Effector memory CD4-positive, alpha-beta T cell (primary cell): ENCODE results near the gene PAX4.

Experiments used
- DNase-seq, 3 donors: peaks; one replicate each; pipeline ENCODE4 v3.0.0-alpha.2; 2020
- H3K27ac ChIP-seq: 2 replicates; pipeline ENCODE4 v1.7.0; 2013; ENCODE audit warnings: mild to moderate bottlenecking, low read length, moderate library complexity; ENCODE audit not compliant: insufficient read depth, poor library complexity, severe bottlenecking
- H3K27me3 ChIP-seq: replicated peaks from 2 replicates; pipeline ENCODE4 v1.7.0; 2013; ENCODE audit warnings: mild to moderate bottlenecking, low read length; ENCODE audit not compliant: insufficient read depth, control insufficient read depth, poor library complexity, severe bottlenecking
- H3K36me3 ChIP-seq: 2 replicates; pipeline ENCODE4 v1.7.0; 2013; ENCODE audit warnings: mild to moderate bottlenecking, low read length, moderate library complexity; ENCODE audit not compliant: control insufficient read depth, insufficient read depth
- H3K4me1 ChIP-seq: 2 replicates; pipeline ENCODE4 v1.7.0; 2013; ENCODE audit warnings: low read length, mild to moderate bottlenecking; ENCODE audit not compliant: control insufficient read depth, insufficient read depth, poor library complexity, severe bottlenecking
- H3K4me3 ChIP-seq: 2 replicates; pipeline ENCODE4 v1.7.0; 2013; ENCODE audit warnings: low read length, low read depth, mild to moderate bottlenecking; ENCODE audit not compliant: insufficient read depth, poor library complexity, severe bottlenecking
- H3K9me3 ChIP-seq: 2 replicates; pipeline ENCODE4 v1.7.0; 2013; ENCODE audit warnings: mild to moderate bottlenecking, low read length, moderate library complexity; ENCODE audit not compliant: control insufficient read depth

The PAX4 gene

GRCh38 chr7:127600885-127601284 is 17.1 kb downstream of the PAX4 start:
- no peaks in the 10 kb centered on the region for H3K9me3 ChIP-seq
- H3K27ac ChIP-seq = no peak overlapping the region
- DNase-seq = no peak
- H3K4me3 ChIP-seq = no peak overlapping the region
- no peaks in the 10 kb centered on the region for H3K36me3 ChIP-seq
- no peaks in the 10 kb centered on the region for H3K4me1 ChIP-seq
- H3K27me3 ChIP-seq = no peaks in the 10 kb centered on the region

GRCh38 chr7:127598318-127598717 is 19.6 kb downstream of the PAX4 start:
- H3K36me3 ChIP-seq = no peaks in the 10 kb centered on the region
- no peaks in the 10 kb centered on the region for H3K4me1 ChIP-seq
- H3K27ac ChIP-seq = no peak overlapping the region
- no peak for DNase-seq
- H3K27me3 ChIP-seq = no peaks in the 10 kb centered on the region
- H3K9me3 ChIP-seq = no peaks in the 10 kb centered on the region
- no peak overlapping the region for H3K4me3 ChIP-seq

GRCh38 chr7:127595737-127596136 is 22.2 kb downstream of the PAX4 start:
- H3K4me3 ChIP-seq = no peak overlapping the region
- no peak overlapping the region for H3K27ac ChIP-seq
- H3K36me3 ChIP-seq = peaks cover 12% of the 10 kb centered on the region
- no peaks in the 10 kb centered on the region for H3K4me1 ChIP-seq
- H3K9me3 ChIP-seq = no peaks in the 10 kb centered on the region
- DNase-seq = no peak
- H3K27me3 ChIP-seq = no peaks in the 10 kb centered on the region

GRCh38 chr7:127594490-127594889 is 23.5 kb downstream of the PAX4 start:
- Histone ChIP-seq H3K4me1 (peaks cover under 1% of the 10 kb centered on the region), H3K9me3 (no peaks in the 10 kb centered on the region), H3K36me3 (peaks cover 15% of the 10 kb centered on the region), H3K4me3 (no peak overlapping the region), H3K27ac (no peak overlapping the region), H3K27me3 (no peaks in the 10 kb centered on the region)
- DNase-seq = no peak

GRCh38 chr7:127592550-127592949 is 25.4 kb downstream of the PAX4 start:
- no peak overlapping the region for H3K4me3 ChIP-seq
- H3K27me3 ChIP-seq = no peaks in the 10 kb centered on the region
- DNase-seq = no peak
- H3K36me3 ChIP-seq = peaks cover 15% of the 10 kb centered on the region
- no peaks in the 10 kb centered on the region for H3K9me3 ChIP-seq
- H3K27ac ChIP-seq = no peak overlapping the region
- peaks cover 13% of the 10 kb centered on the region for H3K4me1 ChIP-seq

- Histone ChIP-seq H3K4me1 (peaks cover 15% of the 10 kb centered on the region), H3K27ac (no peak overlapping the region), H3K36me3 (peaks cover 15% of the 10 kb centered on the region), H3K4me3 (no peak overlapping the region), H3K27me3 (no peaks in the 10 kb centered on the region), H3K9me3 (no peaks in the 10 kb centered on the region)
- no peak for DNase-seq
Observed at GRCh38 chr7:127591591-127591990, 26.4 kb downstream of the PAX4 start.

- H3K27ac ChIP-seq = no peak overlapping the region
- H3K36me3 ChIP-seq = peaks cover 15% of the 10 kb centered on the region
- H3K9me3 ChIP-seq = no peaks in the 10 kb centered on the region
- H3K27me3 ChIP-seq = no peaks in the 10 kb centered on the region
- H3K4me3 ChIP-seq = no peak overlapping the region
- H3K4me1 ChIP-seq = peaks cover 15% of the 10 kb centered on the region
- DNase-seq = no peak
Observed at GRCh38 chr7:127591189-127591588, 26.8 kb downstream of the PAX4 start.

GRCh38 chr7:127589896-127590295 is 28.0 kb downstream of the PAX4 start:
- Histone ChIP-seq H3K4me1 (peaks cover 24% of the 10 kb centered on the region), H3K36me3 (peaks cover 15% of the 10 kb centered on the region), H3K4me3 (no peak overlapping the region), H3K9me3 (no peaks in the 10 kb centered on the region), H3K27me3 (no peaks in the 10 kb centered on the region), H3K27ac (no peak overlapping the region)
- DNase-seq = no peak

- Histone ChIP-seq H3K27ac (peak overlapping the region; percentile 89), H3K4me1 (peaks cover 34% of the 10 kb centered on the region), H3K9me3 (no peaks in the 10 kb centered on the region), H3K27me3 (no peaks in the 10 kb centered on the region), H3K4me3 (peak overlapping the region; percentile 93), H3K36me3 (peaks cover 15% of the 10 kb centered on the region)
- DNase-seq = peak in 1 of 3 donors; percentile 15
Observed at GRCh38 chr7:127588697-127589482, 29.1 kb downstream of the PAX4 start.

- H3K36me3 ChIP-seq = peaks cover 15% of the 10 kb centered on the region
- DNase-seq = peak; percentile 81 to 82 (median 82)
- H3K27ac ChIP-seq = peak within 1 kb of the TSS; percentile 89
- peak within 1 kb of the TSS; percentile 93 for H3K4me3 ChIP-seq
- no peaks in the 10 kb centered on the region for H3K27me3 ChIP-seq
- peaks cover 42% of the 10 kb centered on the region for H3K4me1 ChIP-seq
- H3K9me3 ChIP-seq = no peaks in the 10 kb centered on the region
Observed at GRCh38 chr7:127588019-127588696, 29.8 kb downstream of the PAX4 start, which contains the start of gene ARF5. TSS of gene ARF5 (plus strand) at chr7:127588411. CDS start at chr7:127588499, 88 bp downstream.
